ENCODE data around the gene CD74. TPM values are rescaled to one million over a fixed set of nuclear protein-coding genes. Genes with fewer than 3 reads are reported as not detected.

Gene CD74
- total and polyA plus RNA-seq, 10 of the 15 experiments (the other 5 are each of a cell fraction or from before 2014, with no cell fraction given) = 1,387 to 11,063 (median 3,922) TPM

- peaks cover 15% of the 10 kb centered on the region for H3K79me2 ChIP-seq (ENCODE audit: control insufficient read depth, insufficient read depth, low read length)
- no peak overlapping the region for H3K9ac ChIP-seq (ENCODE audit: control insufficient read depth, insufficient read depth, low read length)
- H3K27ac ChIP-seq (ENCODE audit: control insufficient read depth, insufficient read depth) = no peak overlapping the region
- intact Hi-C loops (cut with micrococcal nuclease; ENCODE audit: unreplicated experiment) = no loop called here
- RAD21 ChIA-PET (ENCODE audit: unreplicated experiment) = interaction anchor here (1.3 kb wide), 1 partner anchor 43 kb away, joined by 3 read pairs; no protein-coding TSS in a partner anchor
- CTCF ChIA-PET = interaction anchor here (1.0 to 1.5 kb wide), 4 partner anchors 18 to 118 kb away, joined by 3 to 6 read pairs (median 3); no protein-coding TSS in a partner anchor
- WGBS (ENCODE audit: insufficient coverage, insufficient replicate concordance, low lambda C conversion rate, missing lambda C conversion rate) = 59% methylated on average over 18 of the region's 18 CpGs
- no peak overlapping the region for H3K4me3 ChIP-seq
- H3K27me3 ChIP-seq (replicated peaks in 1 of 2; ENCODE audit: control insufficient read depth in 2 of 2, insufficient read depth in 2 of 2, low read length in 1 of 2) = no peaks in the 10 kb centered on the region
- no peak overlapping the region for H2AFZ ChIP-seq (ENCODE audit: control insufficient read depth, low read depth, low read length)
- FAIRE-seq (no peak), DNase-seq (ENCODE audit: low read depth, low spot score) (no peak), ATAC-seq (no peak; the same call in 2 of the 3 replicates)
- SMC1A ChIA-PET (ENCODE audit: uncharacterized antibody, unreplicated experiment) = no interaction called here
- in situ Hi-C loops (cut with MboI) = no loop called here
- peaks cover under 1% of the 10 kb centered on the region; the same call in 1 of the 2 replicates for H3K4me1 ChIP-seq (ENCODE audit: control insufficient read depth, insufficient read depth, low read length)
- no peak overlapping the region for H3K4me2 ChIP-seq (ENCODE audit: control insufficient read depth, insufficient read depth)
- POLR2A ChIA-PET = interaction anchor here (0.5 to 0.6 kb wide), 2 partner anchors 77 to 424 kb away, joined by 4 to 5 read pairs; no protein-coding TSS in a partner anchor
- TF ChIP-seq CHD4 (IDR thresholded peaks at IDR 0.05) (no peak), MTA3 (IDR thresholded peaks at IDR 0.05; ENCODE audit: borderline replicate concordance, low read length) (peak; percentile 55; the same call in 1 of the 2 replicates), POLR2AphosphoS2 (IDR thresholded peaks at IDR 0.05; ENCODE audit: low read depth, low read length) (0 out of 2 replicates have a peak, but pooled peaks have one; percentile 24)
- no peaks in the 10 kb centered on the region; the same call in 1 of the 2 replicates for H4K20me1 ChIP-seq (ENCODE audit: control insufficient read depth, insufficient read depth)
- H3K9me3 ChIP-seq (replicated peaks; ENCODE audit: control insufficient read depth, insufficient read depth, low read length) = no peaks in the 10 kb centered on the region
- peaks cover 28 to 36% of the 10 kb centered on the region in 2 experiments for H3K36me3 ChIP-seq (ENCODE audit: control insufficient read depth in 2 of 2, insufficient read depth in 2 of 2, low read length in 1 of 2)
- BruUV-seq (replicated peaks) = no TSS peak
Measured at GRCh38 chr5:150441813-150442698, 29.3 kb upstream of the CD74 start.

Data from GM12878 (cell line).